ENCODE results near the gene CCND2. TPM values are rescaled to one million over a fixed set of nuclear protein-coding genes. Genes with fewer than 3 reads are reported as not detected.

The CCND2 gene
- total and polyA plus RNA-seq, 9 of the 15 experiments (the other 6 are each of a cell fraction or from before 2014, with no cell fraction given): 13.6 to 99.3 (median 39.6) TPM

DNA sequence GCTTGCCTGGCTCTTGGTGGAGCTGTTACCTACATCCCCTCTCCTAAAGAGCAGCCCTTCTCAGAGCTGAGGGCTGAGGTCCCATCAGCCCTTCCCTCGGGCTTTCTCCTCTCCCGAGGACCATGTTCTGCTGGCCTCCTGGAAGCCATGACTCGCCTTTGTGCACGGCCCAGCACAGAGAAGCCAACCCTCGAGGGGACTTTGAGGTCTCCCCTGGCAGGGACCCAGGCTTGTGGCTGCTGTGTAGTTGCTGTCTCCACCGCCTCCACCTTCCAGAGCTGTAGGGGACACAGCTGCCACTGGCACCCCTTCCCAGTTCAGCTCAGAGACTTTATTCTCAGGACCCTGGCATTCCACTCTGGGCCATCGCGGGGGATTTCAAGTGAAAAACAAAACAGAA, 22.9 kb upstream of the CCND2 start:
- BruUV-seq (replicated peaks): no TSS peak
- ATAC-seq: no peak
- in situ Hi-C loops (cut with MboI): no loop called here
- TF ChIP-seq, protein P1, sequence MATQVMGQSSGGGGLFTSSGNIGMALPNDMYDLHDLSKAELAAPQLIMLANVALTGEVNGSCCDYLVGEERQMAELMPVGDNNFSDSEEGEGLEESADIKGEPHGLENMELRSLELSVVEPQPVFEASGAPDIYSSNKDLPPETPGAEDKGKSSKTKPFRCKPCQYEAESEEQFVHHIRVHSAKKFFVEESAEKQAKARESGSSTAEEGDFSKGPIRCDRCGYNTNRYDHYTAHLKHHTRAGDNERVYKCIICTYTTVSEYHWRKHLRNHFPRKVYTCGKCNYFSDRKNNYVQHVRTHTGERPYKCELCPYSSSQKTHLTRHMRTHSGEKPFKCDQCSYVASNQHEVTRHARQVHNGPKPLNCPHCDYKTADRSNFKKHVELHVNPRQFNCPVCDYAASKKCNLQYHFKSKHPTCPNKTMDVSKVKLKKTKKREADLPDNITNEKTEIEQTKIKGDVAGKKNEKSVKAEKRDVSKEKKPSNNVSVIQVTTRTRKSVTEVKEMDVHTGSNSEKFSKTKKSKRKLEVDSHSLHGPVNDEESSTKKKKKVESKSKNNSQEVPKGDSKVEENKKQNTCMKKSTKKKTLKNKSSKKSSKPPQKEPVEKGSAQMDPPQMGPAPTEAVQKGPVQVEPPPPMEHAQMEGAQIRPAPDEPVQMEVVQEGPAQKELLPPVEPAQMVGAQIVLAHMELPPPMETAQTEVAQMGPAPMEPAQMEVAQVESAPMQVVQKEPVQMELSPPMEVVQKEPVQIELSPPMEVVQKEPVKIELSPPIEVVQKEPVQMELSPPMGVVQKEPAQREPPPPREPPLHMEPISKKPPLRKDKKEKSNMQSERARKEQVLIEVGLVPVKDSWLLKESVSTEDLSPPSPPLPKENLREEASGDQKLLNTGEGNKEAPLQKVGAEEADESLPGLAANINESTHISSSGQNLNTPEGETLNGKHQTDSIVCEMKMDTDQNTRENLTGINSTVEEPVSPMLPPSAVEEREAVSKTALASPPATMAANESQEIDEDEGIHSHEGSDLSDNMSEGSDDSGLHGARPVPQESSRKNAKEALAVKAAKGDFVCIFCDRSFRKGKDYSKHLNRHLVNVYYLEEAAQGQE (IDR thresholded peaks at IDR 0.05; ENCODE audit: borderline replicate concordance): no peak
- TF ChIP-seq, protein P1 (CRISPR knock-in tag; IDR thresholded peaks at IDR 0.05; ENCODE audit: low read depth): no peak
- TF ChIP-seq, protein P2, sequence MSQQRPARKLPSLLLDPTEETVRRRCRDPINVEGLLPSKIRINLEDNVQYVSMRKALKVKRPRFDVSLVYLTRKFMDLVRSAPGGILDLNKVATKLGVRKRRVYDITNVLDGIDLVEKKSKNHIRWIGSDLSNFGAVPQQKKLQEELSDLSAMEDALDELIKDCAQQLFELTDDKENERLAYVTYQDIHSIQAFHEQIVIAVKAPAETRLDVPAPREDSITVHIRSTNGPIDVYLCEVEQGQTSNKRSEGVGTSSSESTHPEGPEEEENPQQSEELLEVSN (IDR thresholded peaks at IDR 0.05; ENCODE audit: borderline replicate concordance in 1 of 2, extremely low read depth in 1 of 2, insufficient read depth in 1 of 2, insufficient read length in 1 of 2, low read depth in 1 of 2, low read length in 1 of 2, poor library complexity in 1 of 2, severe bottlenecking in 1 of 2): no peak
- TF ChIP-seq SMAD1 (IDR thresholded peaks at IDR 0.05; ENCODE audit: low read depth, low read length, partially characterized antibody): no peak
- TF ChIP-seq TSC22D4 (tag; IDR thresholded peaks at IDR 0.05): no peak
- no peak for TF ChIP-seq KDM5B (IDR thresholded peaks at IDR 0.05; ENCODE audit: insufficient replicate concordance, low read depth, low read length)
- no peak for TF ChIP-seq ZNF274 (IDR thresholded peaks at IDR 0.05; ENCODE audit: borderline replicate concordance, low read depth, low read length)
- no peak for TF ChIP-seq PHF8 (IDR thresholded peaks at IDR 0.05; ENCODE audit: borderline replicate concordance, low read length)
- no peak for TF ChIP-seq MYC (IDR thresholded peaks at IDR 0.05; ENCODE audit: low read depth, low read length)
- no peak for TF ChIP-seq MYC (CRISPR knock-in tag; IDR thresholded peaks at IDR 0.05; ENCODE audit: borderline replicate concordance, low read depth)
- no peak for TF ChIP-seq TFAM (CRISPR knock-in tag; conservative IDR thresholded peaks at IDR 0.05)
- TF ChIP-seq ZNF134 (CRISPR knock-in tag; conservative IDR thresholded peaks at IDR 0.05): no peak
- TF ChIP-seq, protein P3, sequence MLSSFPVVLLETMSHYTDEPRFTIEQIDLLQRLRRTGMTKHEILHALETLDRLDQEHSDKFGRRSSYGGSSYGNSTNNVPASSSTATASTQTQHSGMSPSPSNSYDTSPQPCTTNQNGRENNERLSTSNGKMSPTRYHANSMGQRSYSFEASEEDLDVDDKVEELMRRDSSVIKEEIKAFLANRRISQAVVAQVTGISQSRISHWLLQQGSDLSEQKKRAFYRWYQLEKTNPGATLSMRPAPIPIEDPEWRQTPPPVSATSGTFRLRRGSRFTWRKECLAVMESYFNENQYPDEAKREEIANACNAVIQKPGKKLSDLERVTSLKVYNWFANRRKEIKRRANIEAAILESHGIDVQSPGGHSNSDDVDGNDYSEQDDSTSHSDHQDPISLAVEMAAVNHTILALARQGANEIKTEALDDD (IDR thresholded peaks at IDR 0.05): no peak

More for the DNA sequence above, 22.9 kb upstream of the CCND2 start:
- H3K27me3 ChIP-seq (ENCODE audit: control insufficient read depth in 2 of 2, insufficient read depth in 2 of 2, low read length in 2 of 2): peaks cover 21 to 41% of the 10 kb centered on the region in 2 experiments; a peak in 4 of 5 replicates
- H3K36me3 ChIP-seq (ENCODE audit: control insufficient read depth, insufficient read depth, low read length): no peaks in the 10 kb centered on the region
- intact Hi-C loops (cut with micrococcal nuclease): no loop called here
- no peaks in the 10 kb centered on the region for H3K9me3 ChIP-seq (replicated peaks; ENCODE audit: control insufficient read depth, insufficient read depth, low read depth, low read length)
- H3K27ac ChIP-seq (ENCODE audit: extremely low read depth, low read depth, low read length): no peak overlapping the region
- no peak overlapping the region for H3K4me2 ChIP-seq (ENCODE audit: insufficient read depth, low read length)
- H3K9ac ChIP-seq (ENCODE audit: insufficient read depth in 1 of 2, low read depth in 2 of 2, low read length in 2 of 2): no peak overlapping the region
- H3K79me2 ChIP-seq (ENCODE audit: control insufficient read depth, insufficient read depth, low read length): no peaks in the 10 kb centered on the region
- no peak for DNase-seq (ENCODE audit: extremely low read depth in 1 of 4, low spot score in 3 of 4)
- POLR2A ChIA-PET: interaction anchor here (1.3 kb wide), 1 partner anchor 18 kb away, joined by 3 read pairs; no protein-coding TSS in a partner anchor
- H3K9me1 ChIP-seq (ENCODE audit: control insufficient read depth, insufficient read depth, low read length): no peaks in the 10 kb centered on the region
- no peaks in the 10 kb centered on the region for H4K20me1 ChIP-seq (replicated peaks; ENCODE audit: control insufficient read depth, insufficient read depth, low read length)
- CTCF ChIA-PET (ENCODE audit: low intra/inter-chr PET ratio): no interaction called here
- whole genome bisulfite sequencing (ENCODE audit: insufficient coverage, low coverage, missing lambda C conversion rate): 7% methylated on average over 6 of the region's 8 CpGs
- no peak for FAIRE-seq
- no peaks in the 10 kb centered on the region for H3K4me1 ChIP-seq (replicated peaks in 1 of 2; ENCODE audit: control insufficient read depth in 2 of 2, insufficient read depth in 2 of 2, low read length in 2 of 2)
- no peak overlapping the region for H2AFZ ChIP-seq (ENCODE audit: low read depth, low read length)
- H3K4me3 ChIP-seq: no peak overlapping the region

Data from K562 (cell line).